WERI-Rb-1 (cell line): Measurements from ENCODE around the gene PLAU.

ENCODE experiments used
- DNase-seq: peaks from one replicate; pipeline ENCODE4 v3.0.0-alpha.2; 2020
- H3K27ac ChIP-seq: fragments of 250-450 bp; sonication (Bioruptor Pico); 2 replicates; pipeline ENCODE4 v1.5.1; 2020; ENCODE audit warnings: mild to moderate bottlenecking, moderate library complexity
- H3K27me3 ChIP-seq: fragments of 250-450 bp; sonication (Bioruptor Pico); 2 replicates; pipeline ENCODE4 v1.5.1; 2021; ENCODE audit warnings: mild to moderate bottlenecking, low read depth, moderate library complexity; ENCODE audit not compliant: insufficient read depth, severe bottlenecking
- H3K36me3 ChIP-seq: fragments of 250-450 bp; sonication (Bioruptor Pico); 2 replicates; pipeline ENCODE4 v1.5.1; 2020; ENCODE audit warnings: mild to moderate bottlenecking, moderate library complexity
- H3K4me3 ChIP-seq: 2 replicates; pipeline ENCODE4 v1.5.1; 2011; ENCODE audit warnings: low read depth, mild to moderate bottlenecking, control low read depth, low read length
- H3K9me3 ChIP-seq: fragments of 250-450 bp; sonication (Bioruptor Pico); 2 replicates; pipeline ENCODE4 v1.5.1; 2021; ENCODE audit warnings: mild to moderate bottlenecking, moderate library complexity; ENCODE audit not compliant: severe bottlenecking
- CTCF ChIP-seq: IDR thresholded peaks from 2 replicates; pipeline ENCODE4 v1.5.1; 2011; ENCODE audit warnings: low read depth, mild to moderate bottlenecking, control low read depth, inconsistent platforms, low read length

PLAU gene

GRCh38 chr10:73906524-73907447 is 4.1 kb upstream of the PLAU start:
- peaks cover 7% of the 10 kb centered on the region for H3K27me3 ChIP-seq
- no peak overlapping the region for H3K27ac ChIP-seq
- no peak for TF ChIP-seq CTCF
- H3K9me3 ChIP-seq = no peaks in the 10 kb centered on the region
- peak; percentile 55 for DNase-seq
- H3K36me3 ChIP-seq = no peaks in the 10 kb centered on the region
- no peak overlapping the region for H3K4me3 ChIP-seq

- no peak for TF ChIP-seq CTCF
- Histone ChIP-seq H3K36me3 (no peaks in the 10 kb centered on the region), H3K27ac (no peak overlapping the region), H3K27me3 (peaks cover 9% of the 10 kb centered on the region), H3K9me3 (no peaks in the 10 kb centered on the region), H3K4me3 (no peak overlapping the region)
- DNase-seq = no peak
Measured at GRCh38 chr10:73907841-73908517, 3.0 kb upstream of the PLAU start.

GRCh38 chr10:73908853-73909539 is 1.9 kb upstream of the PLAU start:
- no peak overlapping the region for H3K27ac ChIP-seq
- TF ChIP-seq CTCF = no peak
- no peaks in the 10 kb centered on the region for H3K36me3 ChIP-seq
- peaks cover 9% of the 10 kb centered on the region for H3K27me3 ChIP-seq
- H3K9me3 ChIP-seq = no peaks in the 10 kb centered on the region
- no peak overlapping the region for H3K4me3 ChIP-seq
- no peak for DNase-seq

GRCh38 chr10:73909540-73910115 is 1.3 kb upstream of the PLAU start:
- Histone ChIP-seq H3K27me3 (peaks cover 9% of the 10 kb centered on the region), H3K27ac (no peak overlapping the region), H3K4me3 (no peak overlapping the region), H3K36me3 (no peaks in the 10 kb centered on the region), H3K9me3 (no peaks in the 10 kb centered on the region)
- no peak for TF ChIP-seq CTCF
- no peak for DNase-seq

- H3K27me3 ChIP-seq = peaks cover 9% of the 10 kb centered on the region
- TF ChIP-seq CTCF = 0 out of 2 replicates have a peak, but pooled peaks have one; percentile 18
- peak overlapping the region; percentile 51 for H3K4me3 ChIP-seq
- H3K9me3 ChIP-seq = no peaks in the 10 kb centered on the region
- H3K27ac ChIP-seq = no peak overlapping the region
- peak; percentile 36 for DNase-seq
- H3K36me3 ChIP-seq = no peaks in the 10 kb centered on the region
Measured at GRCh38 chr10:73910401-73910763, 550 bp upstream of the PLAU start.
